ENCODE results near the gene ADAM11. TPM values are rescaled to one million over a fixed set of nuclear protein-coding genes. Genes with fewer than 3 reads are reported as not detected.
A peak's percentile ranks its signal among the peaks of the same experiment; 100 is the strongest.

The ADAM11 gene
- total and polyA plus RNA-seq, 2 of the 4 experiments (the other 2 are of a cell fraction) = 0.36 to 0.53 TPM

GRCh38 chr17:44804302-44805089 is 45.7 kb downstream of the ADAM11 start:
- Histone ChIP-seq H3K14ac (replicated peaks; ENCODE audit: low read depth, low read length) (no peak overlapping the region), H2BK15ac (ENCODE audit: low read depth, low read length) (no peak overlapping the region), H3K56ac (ENCODE audit: extremely low read depth, insufficient read depth, low read length) (no peak overlapping the region), H3K4me3 (ENCODE audit: insufficient read depth, low read depth, low read length) (no peak overlapping the region), H2BK120ac (ENCODE audit: low read depth, low read length) (no peak overlapping the region), H3K23ac (ENCODE audit: low read depth, low read length) (no peak overlapping the region), H3K4me2 (ENCODE audit: low read depth, low read length) (no peak overlapping the region), H4K20me1 (ENCODE audit: insufficient read depth, low read length) (peaks cover 18% of the 10 kb centered on the region), H4K8ac (ENCODE audit: low read depth in 2 of 2, low read length in 2 of 2) (no peak overlapping the region), H4K5ac (ENCODE audit: low read depth, low read length) (no peak overlapping the region), H3K27ac (ENCODE audit: insufficient read depth, low read length) (no peak overlapping the region), H3K79me1 (ENCODE audit: low read depth in 1 of 2, low read length in 2 of 2) (peaks cover 35 to 88% of the 10 kb centered on the region in 2 experiments), H2AK5ac (ENCODE audit: low read depth, low read length) (peak overlapping the region; percentile 48; the same call in 1 of the 2 replicates), H4K91ac (ENCODE audit: insufficient read depth, low read depth, low read length) (no peak overlapping the region), H3K27me3 (ENCODE audit: control insufficient read depth, insufficient read depth, low read length) (no peaks in the 10 kb centered on the region), H3K18ac (ENCODE audit: low read depth, low read length) (no peak overlapping the region), H3K9me3 (ENCODE audit: control insufficient read depth, insufficient read depth, low read length) (no peaks in the 10 kb centered on the region), H3K4me1 (ENCODE audit: control insufficient read depth, insufficient read depth, low read length) (peaks cover 5% of the 10 kb centered on the region), H3K36me3 (ENCODE audit: control insufficient read depth, insufficient read depth, low read length) (peaks cover 23% of the 10 kb centered on the region), H2AFZ (replicated peaks; ENCODE audit: low read length, poor library complexity) (no peak overlapping the region), H2BK20ac (ENCODE audit: low read depth, low read length) (no peak overlapping the region), H2BK5ac (ENCODE audit: low read depth, low read length, poor library complexity, severe bottlenecking) (no peak overlapping the region), H3K9me1 (ENCODE audit: insufficient read depth, low read length) (peaks cover 14% of the 10 kb centered on the region), H2AK9ac (replicated peaks; ENCODE audit: low read depth, low read length, poor library complexity) (peak overlapping the region; percentile 15), H3K4ac (ENCODE audit: low read depth, low read length) (no peak overlapping the region), H3K9ac (ENCODE audit: low read depth, low read length) (no peak overlapping the region)
- BruUV-seq (replicated peaks) = no TSS peak
- no peak for DNase-seq
- POLR2A ChIA-PET (ENCODE audit: unreplicated experiment) = no interaction called here
- WGBS, 2 experiments (ENCODE audit: extremely low coverage in 2 of 2, insufficient read length in 1 of 2) = 100% methylated on average over 1 of the region's 10 CpGs; no CpG with 5 or more reads in 1 of the 2 experiments
- CTCF ChIA-PET = interaction anchor here (0.6 kb wide), 1 partner anchor 16 kb away, joined by 6 read pairs; no protein-coding TSS in a partner anchor
- no peak for ATAC-seq (ENCODE audit: low read depth)
- dilution Hi-C loops (cut with HindIII; ENCODE audit: low sequenced_read_pairs, unreplicated experiment) = no loop called here
- in situ Hi-C loops (cut with MboI; ENCODE audit: low sequenced_read_pairs) = no loop called here
- intact Hi-C loops (cut with micrococcal nuclease) = no loop called here
- TF ChIP-seq MAZ (IDR thresholded peaks at IDR 0.05; ENCODE audit: borderline replicate concordance, low read depth, low read length) = no peak
- no peak for TF ChIP-seq NFE2L2 (IDR thresholded peaks at IDR 0.05; ENCODE audit: low read depth, low read length)
- no peak for TF ChIP-seq POLR2A (IDR thresholded peaks at IDR 0.05; ENCODE audit: low read depth, low read length)
- no peak for TF ChIP-seq FOS (IDR thresholded peaks at IDR 0.05; ENCODE audit: low read depth, low read length)
- no peak for TF ChIP-seq CEBPB (IDR thresholded peaks at IDR 0.05; ENCODE audit: low read depth, low read length)
- TF ChIP-seq MAFK (IDR thresholded peaks at IDR 0.05; ENCODE audit: low read depth, low read length) = no peak
- TF ChIP-seq CTCF (conservative IDR thresholded peaks at IDR 0.05; ENCODE audit: low read depth, low read length) = no peak
- no peak for TF ChIP-seq USF2 (IDR thresholded peaks at IDR 0.05; ENCODE audit: low read depth, low read length)
- no peak for TF ChIP-seq MXI1 (IDR thresholded peaks at IDR 0.05; ENCODE audit: borderline replicate concordance, low read depth, low read length)
- TF ChIP-seq ELK1 (IDR thresholded peaks at IDR 0.05; ENCODE audit: borderline replicate concordance, low read depth, low read length) = no peak
- no peak for TF ChIP-seq CHD1 (IDR thresholded peaks at IDR 0.05; ENCODE audit: low read depth, low read length)
- no peak for TF ChIP-seq BHLHE40 (IDR thresholded peaks at IDR 0.05; ENCODE audit: low read depth, low read length)
- no peak for TF ChIP-seq SMC3 (IDR thresholded peaks at IDR 0.05; ENCODE audit: low read depth, low read length)
- TF ChIP-seq RCOR1 (IDR thresholded peaks at IDR 0.05; ENCODE audit: insufficient replicate concordance, low read length) = no peak
- TF ChIP-seq RFX5 (IDR thresholded peaks at IDR 0.05; ENCODE audit: low read depth, low read length) = no peak

Data from IMR-90 (cell line).